GM23338 (cell line): ENCODE measurements around the gene CNNM4.

Experiments
- CTCF ChIP-seq, 2 experiments: fragments of 200-600 bp in 1 of 2; sonication (generic) in 1 of 2; conservative IDR thresholded peaks; 2 replicates each; pipeline versions ENCODE4 v1.5.1 to v1.6.1; 2016 to 2017; ENCODE audit warnings: antibody characterized with exemption in 2 of 2, low read depth in 2 of 2, mild to moderate bottlenecking in 2 of 2, moderate library complexity in 1 of 2
- EZH2 ChIP-seq: fragments of 200-600 bp; sonication (generic); IDR thresholded peaks from one replicate; pipeline ENCODE4 v1.8.0; 2017; ENCODE audit warnings: antibody characterized with exemption, mild to moderate bottlenecking, low read depth; ENCODE audit not compliant: unreplicated experiment
- NANOG ChIP-seq: IDR thresholded peaks from 2 replicates; pipeline ENCODE4 v1.6.1; 2016; ENCODE audit warnings: antibody characterized with exemption, borderline replicate concordance
- POLR2AphosphoS5 ChIP-seq: IDR thresholded peaks from 2 replicates; pipeline ENCODE4 v1.6.1; 2016; ENCODE audit warnings: antibody characterized with exemption, low read depth

GRCh38 chr2:96747061-96747617 is 13.6 kb upstream of the CNNM4 start:
- TF ChIP-seq CTCF (conservative IDR thresholded peaks at IDR 0.05; ENCODE audit: low read depth in 2 of 2), result no peak
- TF ChIP-seq EZH2, result no peak
- TF ChIP-seq NANOG, result no peak
- no peak for TF ChIP-seq POLR2AphosphoS5
